Body of pancreas (tissue), 4 donors: ENCODE results near the gene MYZAP.

ENCODE experiments used
- CTCF ChIP-seq, 7 experiments: fragments of 450-650 bp in 4 of 7; fragments of 200-600 bp in 3 of 7; sonication (generic) in 3 of 7; IDR thresholded peaks; one replicate each; pipeline ENCODE4 v1.5.1; 2016 to 2019; ENCODE audit warnings: antibody characterized with exemption in 7 of 7
- POLR2A ChIP-seq, 3 donors: fragments of 450-650 bp; IDR thresholded peaks; one replicate each; pipeline ENCODE4 v1.6.1; 2016; ENCODE audit warnings: antibody characterized with exemption in 3 of 3, mild to moderate bottlenecking in 2 of 3

GRCh38 chr15:57580866-57581265, 10.8 kb upstream of the MYZAP start:
- TF ChIP-seq CTCF (IDR thresholded peaks at IDR 0.05): peak in 3 of 7 experiments; percentile 16 to 39 (median 29)
- no peak for TF ChIP-seq POLR2A (IDR thresholded peaks at IDR 0.05)
